GM23248 (cell line): ENCODE measurements around the gene NOXA1.

ENCODE experiments used
- EZH2 ChIP-seq: fragments of 200-600 bp; sonication (generic); IDR thresholded peaks from 2 replicates; pipeline ENCODE4 v1.6.1; 2018; ENCODE audit warnings: antibody characterized with exemption, mild to moderate bottlenecking; ENCODE audit not compliant: insufficient read depth, poor library complexity, severe bottlenecking
- EZH2phosphoT487 ChIP-seq: fragments of 200-600 bp; sonication (generic); IDR thresholded peaks from 2 replicates; pipeline ENCODE4 v1.6.1; 2018; ENCODE audit warnings: antibody characterized with exemption, moderate library complexity, mild to moderate bottlenecking, low read depth; ENCODE audit not compliant: insufficient read depth

DNA sequence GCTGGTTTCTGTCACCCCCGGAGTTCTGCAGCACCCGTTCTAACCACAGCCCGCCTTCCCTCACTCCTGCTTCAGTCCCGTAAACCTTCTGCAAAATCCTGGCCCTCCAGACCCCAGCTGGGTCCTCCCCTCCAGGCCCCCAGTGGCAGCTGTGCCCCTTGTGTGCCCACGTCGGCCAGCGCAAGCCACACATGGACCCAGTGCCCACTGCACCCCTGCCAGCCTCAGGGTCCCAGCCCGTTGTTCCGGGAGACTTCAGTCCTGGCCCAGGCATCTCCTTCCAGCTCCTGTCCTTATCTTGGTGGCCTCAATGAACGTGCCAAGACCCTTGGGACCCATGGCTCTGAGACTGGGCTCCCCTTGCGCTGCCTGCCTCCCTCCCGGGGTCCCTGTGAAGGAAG, 43.4 kb upstream of the NOXA1 start:
- TF ChIP-seq EZH2 (no peak), EZH2phosphoT487 (no peak)
